Activated naive CD8-positive, alpha-beta T cell treated with anti-CD3 and anti-CD28 coated beads, Interleukin-2, amount 10 ng/mL, durations not matched to agents 7 days and 5 days (primary cell): ENCODE measurements around the gene PPRC1. TPM values are rescaled to one million over a fixed set of nuclear protein-coding genes. Genes with fewer than 3 reads are reported as not detected.

Experiments used
- ATAC-seq: fragments of 150-1000 bp; cut with Tn5 transposase; one replicate; pipeline ENCODE4 v1.10.0; 2021; ENCODE audit warnings: low read depth, moderate library complexity
- POLR2A ChIA-PET: fragments of 350-600 bp; sonication (Branson Sonifier 250); formaldehyde crosslinking; loops from one replicate; lab custom pipeline; 2021; ENCODE audit warnings: antibody characterized with exemption; lab: Charles Lee
- DNase-seq: peaks from one replicate; pipeline ENCODE4 v3.0.0; 2021
- H3K27ac Mint-ChIP-seq: one replicate; pipeline ENCODE4 v1.8.0; 2022; ENCODE audit warnings: mild to moderate bottlenecking, mixed read lengths
- H3K27me3 Mint-ChIP-seq: one replicate; pipeline ENCODE4 v1.8.0; 2022; ENCODE audit warnings: mild to moderate bottlenecking, moderate library complexity, mixed read lengths
- H3K36me3 Mint-ChIP-seq: one replicate; pipeline ENCODE4 v1.8.0; 2021; ENCODE audit warnings: mild to moderate bottlenecking, mixed read lengths
- H3K4me1 Mint-ChIP-seq: one replicate; pipeline ENCODE4 v1.8.0; 2021; ENCODE audit warnings: mixed read lengths
- H3K4me3 Mint-ChIP-seq: one replicate; pipeline ENCODE4 v1.8.0; 2022; ENCODE audit warnings: mild to moderate bottlenecking, moderate library complexity, mixed read lengths
- H3K9me3 Mint-ChIP-seq: one replicate; pipeline ENCODE4 v1.8.0; 2021; ENCODE audit warnings: mixed read lengths
- total RNA-seq, 2 experiments: library from RNA; stranded (reverse); gene quantifications; one replicate each; pipeline ENCODE4 v1.2.3, GENCODE V29; 2021

PPRC1 gene
- total RNA-seq, 2 experiments from 2014 or later = 46.4 to 47.4 TPM

- POLR2A ChIA-PET = interaction anchor here (1.2 to 2.7 kb wide), 2 partner anchors 9 to 11 kb away, joined by 5 to 9 read pairs; partner anchors contain the start of gene NOLC1
- DNase-seq = no peak
Measured at GRCh38 chr10:102140913-102141540, 8.2 kb downstream of the PPRC1 start.

GRCh38 chr10:102141583-102142107, 8.8 kb downstream of the PPRC1 start:
- H3K4me3 Mint-ChIP-seq = no peak overlapping the region
- DNase-seq (no peak), ATAC-seq (no peak)
- no peak overlapping the region for H3K27ac Mint-ChIP-seq
- peaks cover 12% of the 10 kb centered on the region for H3K4me1 Mint-ChIP-seq
- peaks cover 33% of the 10 kb centered on the region for H3K36me3 Mint-ChIP-seq
- POLR2A ChIA-PET = interaction anchor here (1.2 kb wide), 1 partner anchor 9 kb away, joined by 5 read pairs; no protein-coding TSS in a partner anchor
- no peaks in the 10 kb centered on the region for H3K9me3 Mint-ChIP-seq
- H3K27me3 Mint-ChIP-seq = no peaks in the 10 kb centered on the region

More at GRCh38 chr10:102140913-102141540, 8.2 kb downstream of the PPRC1 start:
- no peak for ATAC-seq
- H3K36me3 Mint-ChIP-seq = peaks cover 30% of the 10 kb centered on the region
- no peak overlapping the region for H3K27ac Mint-ChIP-seq
- no peak overlapping the region for H3K4me3 Mint-ChIP-seq
- no peaks in the 10 kb centered on the region for H3K9me3 Mint-ChIP-seq
- H3K27me3 Mint-ChIP-seq = no peaks in the 10 kb centered on the region
- peaks cover 9% of the 10 kb centered on the region for H3K4me1 Mint-ChIP-seq

- POLR2A ChIA-PET = interaction anchor here (0.7 to 2.4 kb wide), 2 partner anchors 9 to 42 kb away, joined by 3 to 6 read pairs; no protein-coding TSS in a partner anchor
- H3K27ac Mint-ChIP-seq = no peak overlapping the region
- no peaks in the 10 kb centered on the region for H3K9me3 Mint-ChIP-seq
- no peak for ATAC-seq
- H3K36me3 Mint-ChIP-seq = peaks cover 45% of the 10 kb centered on the region
- no peak overlapping the region for H3K4me3 Mint-ChIP-seq
- H3K27me3 Mint-ChIP-seq = no peaks in the 10 kb centered on the region
- H3K4me1 Mint-ChIP-seq = peaks cover 20% of the 10 kb centered on the region
- no peak for DNase-seq
Measured at GRCh38 chr10:102146971-102147428, 14.2 kb downstream of the PPRC1 start.

GRCh38 chr10:102147561-102147960, 14.7 kb downstream of the PPRC1 start:
- ATAC-seq (no peak), DNase-seq (no peak)
- H3K27ac Mint-ChIP-seq = no peak overlapping the region
- H3K9me3 Mint-ChIP-seq = no peaks in the 10 kb centered on the region
- no peak overlapping the region for H3K4me3 Mint-ChIP-seq
- H3K36me3 Mint-ChIP-seq = peaks cover 43% of the 10 kb centered on the region
- no peaks in the 10 kb centered on the region for H3K27me3 Mint-ChIP-seq
- POLR2A ChIA-PET = interaction anchor here (0.7 to 2.4 kb wide), 2 partner anchors 10 to 42 kb away, joined by 3 to 6 read pairs; no protein-coding TSS in a partner anchor
- H3K4me1 Mint-ChIP-seq = peaks cover 20% of the 10 kb centered on the region

GRCh38 chr10:102148275-102148674, 15.4 kb downstream of the PPRC1 start:
- no peak for ATAC-seq
- peak overlapping the region; percentile 18 for H3K27ac Mint-ChIP-seq
- DNase-seq = no peak
- peaks cover 41% of the 10 kb centered on the region for H3K36me3 Mint-ChIP-seq
- peaks cover 22% of the 10 kb centered on the region for H3K4me1 Mint-ChIP-seq
- no peaks in the 10 kb centered on the region for H3K27me3 Mint-ChIP-seq
- POLR2A ChIA-PET = no interaction called here
- H3K4me3 Mint-ChIP-seq = no peak overlapping the region
- no peaks in the 10 kb centered on the region for H3K9me3 Mint-ChIP-seq

GRCh38 chr10:102150970-102151773, 18.3 kb downstream of the PPRC1 start:
- Mint-ChIP-seq H3K4me3 (peak overlapping the region; percentile 88), H3K4me1 (peaks cover 26% of the 10 kb centered on the region), H3K27ac (peak overlapping the region; percentile 86), H3K27me3 (no peaks in the 10 kb centered on the region), H3K9me3 (no peaks in the 10 kb centered on the region), H3K36me3 (peaks cover 42% of the 10 kb centered on the region)
- ATAC-seq = no peak
- POLR2A ChIA-PET = interaction anchor here (0.5 to 2.9 kb wide), 12 partner anchors 10 to 362 kb away, joined by 3 to 13 read pairs (median 5); partner anchors contain the start of gene OGA
- no peak for DNase-seq

- no peaks in the 10 kb centered on the region for H3K27me3 Mint-ChIP-seq
Measured at GRCh38 chr10:102151774-102152544, 19.1 kb downstream of the PPRC1 start, which contains the start of gene NOLC1. Gene NOLC1, plus strand, starts transcription at chr10:102152389. Its CDS starts 22 bp downstream, at chr10:102152411.

GRCh38 chr10:102152545-102152890, 19.7 kb downstream of the PPRC1 start:
- POLR2A ChIA-PET = interaction anchor here (0.6 to 2.9 kb wide), 11 partner anchors 13 to 334 kb away, joined by 3 to 13 read pairs (median 6); partner anchors contain the start of gene OGA
- no peaks in the 10 kb centered on the region for H3K27me3 Mint-ChIP-seq
- peaks cover 30% of the 10 kb centered on the region for H3K4me1 Mint-ChIP-seq
- H3K9me3 Mint-ChIP-seq = no peaks in the 10 kb centered on the region
- no peak for DNase-seq
- ATAC-seq = peak; percentile 20
- H3K36me3 Mint-ChIP-seq = peaks cover 40% of the 10 kb centered on the region
- peak overlapping the region; percentile 86 for H3K27ac Mint-ChIP-seq
- H3K4me3 Mint-ChIP-seq = peak overlapping the region; percentile 88

More at GRCh38 chr10:102151774-102152544, 19.1 kb downstream of the PPRC1 start, which contains the start of gene NOLC1:
- peak within 1 kb of the TSS; percentile 88 for H3K4me3 Mint-ChIP-seq
- no peaks in the 10 kb centered on the region for H3K9me3 Mint-ChIP-seq
- POLR2A ChIA-PET = interaction anchor here (0.6 to 2.9 kb wide), 12 partner anchors 13 to 361 kb away, joined by 3 to 13 read pairs (median 6); partner anchors contain the start of gene OGA
- peak; percentile 97 for ATAC-seq
- H3K4me1 Mint-ChIP-seq = peaks cover 26% of the 10 kb centered on the region
- peak within 1 kb of the TSS; percentile 86 for H3K27ac Mint-ChIP-seq
- peaks cover 41% of the 10 kb centered on the region for H3K36me3 Mint-ChIP-seq
- peak; percentile 99 for DNase-seq

GRCh38 chr10:102153093-102153620, 20.3 kb downstream of the PPRC1 start:
- no peak for ATAC-seq
- DNase-seq = no peak
- POLR2A ChIA-PET = interaction anchor here (0.6 kb wide), 1 partner anchor 90 kb away, joined by 3 read pairs; no protein-coding TSS in a partner anchor
- Mint-ChIP-seq H3K36me3 (peaks cover 38% of the 10 kb centered on the region), H3K9me3 (no peaks in the 10 kb centered on the region), H3K27ac (peak overlapping the region; percentile 86), H3K27me3 (no peaks in the 10 kb centered on the region), H3K4me3 (peak overlapping the region; percentile 88), H3K4me1 (peaks cover 33% of the 10 kb centered on the region)

- Mint-ChIP-seq H3K4me1 (peaks cover 36% of the 10 kb centered on the region), H3K27me3 (no peaks in the 10 kb centered on the region), H3K4me3 (peak overlapping the region; percentile 42), H3K36me3 (peaks cover 35% of the 10 kb centered on the region), H3K9me3 (no peaks in the 10 kb centered on the region), H3K27ac (peak overlapping the region; percentile 61)
- DNase-seq (no peak), ATAC-seq (no peak)
- POLR2A ChIA-PET = no interaction called here
Measured at GRCh38 chr10:102154466-102155116, 21.8 kb downstream of the PPRC1 start.

- POLR2A ChIA-PET = interaction anchor here (1.1 kb wide), 1 partner anchor 339 kb away, joined by 4 read pairs; the partner anchor contains the start of gene OGA
- no peak for ATAC-seq
- H3K4me3 Mint-ChIP-seq = no peak overlapping the region
- no peaks in the 10 kb centered on the region for H3K27me3 Mint-ChIP-seq
- H3K4me1 Mint-ChIP-seq = peaks cover 24% of the 10 kb centered on the region
- DNase-seq = no peak
- peak overlapping the region; percentile 41 for H3K27ac Mint-ChIP-seq
- H3K36me3 Mint-ChIP-seq = peaks cover 32% of the 10 kb centered on the region
- H3K9me3 Mint-ChIP-seq = no peaks in the 10 kb centered on the region
Measured at GRCh38 chr10:102157224-102157623, 24.4 kb downstream of the PPRC1 start.
